Ovary (tissue), 9 donors: ENCODE measurements around the gene DLK2. TPM values are rescaled to one million over a fixed set of nuclear protein-coding genes. Genes with fewer than 3 reads are reported as not detected.
"Not testable (repeated sequence)": the region's sequence is repeated elsewhere in the genome, so short reads cannot be mapped to it uniquely, and the experiment has no call there.

Experiments
- DNase-seq, 5 donors: peaks; one replicate each; pipeline ENCODE4 v3.0.0-alpha.2; 2019 to 2020
- H3K27ac ChIP-seq, 2 donors: fragments of 200-600 bp; one replicate each; pipeline versions ENCODE4 v1.5.1 to v1.8.0; 2019 to 2022
- H3K27me3 ChIP-seq: fragments of 200-600 bp; one replicate; pipeline ENCODE4 v1.8.0; 2022
- H3K36me3 ChIP-seq: fragments of 200-600 bp; sonication (generic); one replicate; pipeline ENCODE4 v1.5.1; 2019
- H3K4me1 ChIP-seq: one replicate; pipeline ENCODE4 v1.8.1; 2013; ENCODE audit warnings: mild to moderate bottlenecking, moderate library complexity; ENCODE audit not compliant: insufficient read depth
- H3K4me3 ChIP-seq: fragments of 200-600 bp; sonication (generic); one replicate; pipeline ENCODE4 v1.5.1; 2017
- H3K9me3 ChIP-seq, 2 donors: fragments of 200-600 bp in 1 of 2; sonication (generic) in 1 of 2; one replicate each; pipeline versions ENCODE4 v1.5.1 to v1.8.1; 2013 to 2019; ENCODE audit warnings: mild to moderate bottlenecking in 1 of 2, moderate library complexity in 1 of 2
- EP300 ChIP-seq: sonication (generic); formaldehyde crosslinking; IDR thresholded peaks from one replicate; pipeline ENCODE4 v1.6.1; 2017; ENCODE audit warnings: antibody characterized with exemption
- POLR2A ChIP-seq: fragments of 450-650 bp; IDR thresholded peaks from one replicate; pipeline ENCODE4 v1.6.1; 2017; ENCODE audit warnings: antibody characterized with exemption, mild to moderate bottlenecking, moderate library complexity
- WGBS, 3 donors: extraction: QIAGEN DNeasy Blood & Tissue Kit in 1 of 3; methylation state at CpG; one replicate each; pipeline versions ENCODE4 v1.1.5 to v1.1.7; 2013 to 2017; 5-methylcytosine and 5-hydroxymethylcytosine counted together
- intact Hi-C, 4 donors: fragments of 100-400 bp; cut with DNase I; formaldehyde crosslinking; loops; one replicate each; pipeline versions ENCODE4 v1.11.0 to v1.15.1; 2022 to 2023
- polyA plus RNA-seq, 2 donors: library from polyadenylated mRNA; stranded (reverse); fragments of 200-250 nt in 1 of 2; fragments of 350-450 nt in 1 of 2; fragmentation: Illumina TruSeq in 1 of 2; extraction: RNeasy Lipid Tissue Mini Kit (QIAGEN cat#74804) in 1 of 2; gene quantifications; one replicate each; pipeline ENCODE4 v1.2.3, GENCODE V29; 2013 to 2014
- total RNA-seq, 7 donors: library from RNA; depleted of rRNA in 2 of 7; stranded (reverse); fragments of >200 nt in 2 of 7; fragmentation: NEBNext Ultra II Directional in 3 of 7; extraction: Animal tissue kit (Norgen Biotek cat#: 25700) in 3 of 7; gene quantifications; one replicate each; pipeline versions ENCODE4 v1.1.0 to v1.2.4, GENCODE V29; 2016 to 2023
- TF ChIP-seq, protein P1 (sequence below), 3 donors: fragments of 450-650 bp in 2 of 3; fragments of 200-600 bp in 1 of 3; IDR thresholded peaks; one replicate each; pipeline versions ENCODE4 v1.5.1 to v1.8.0; 2016 to 2022; ENCODE audit warnings: antibody characterized with exemption in 3 of 3, mild to moderate bottlenecking in 1 of 3
- donor health status: DM: no; HTN: no; CAD: no; lungs with moderate emphysema.
- donor health status: DM: no; HTN: no; CAD: no.
- donor health status: Bipolar disorder and iron deficiency.
- donor health status: DM: yes; HTN: yes; CAD: no.
- donor health status: DM: no; HTN: no; CAD: no.
- donor health status: DM: yes; HTN: yes; CAD: no.

Gene DLK2
- total and polyA plus RNA-seq, 9 donors, result 0.18 to 6.0 (median 0.92) TPM

DNA sequence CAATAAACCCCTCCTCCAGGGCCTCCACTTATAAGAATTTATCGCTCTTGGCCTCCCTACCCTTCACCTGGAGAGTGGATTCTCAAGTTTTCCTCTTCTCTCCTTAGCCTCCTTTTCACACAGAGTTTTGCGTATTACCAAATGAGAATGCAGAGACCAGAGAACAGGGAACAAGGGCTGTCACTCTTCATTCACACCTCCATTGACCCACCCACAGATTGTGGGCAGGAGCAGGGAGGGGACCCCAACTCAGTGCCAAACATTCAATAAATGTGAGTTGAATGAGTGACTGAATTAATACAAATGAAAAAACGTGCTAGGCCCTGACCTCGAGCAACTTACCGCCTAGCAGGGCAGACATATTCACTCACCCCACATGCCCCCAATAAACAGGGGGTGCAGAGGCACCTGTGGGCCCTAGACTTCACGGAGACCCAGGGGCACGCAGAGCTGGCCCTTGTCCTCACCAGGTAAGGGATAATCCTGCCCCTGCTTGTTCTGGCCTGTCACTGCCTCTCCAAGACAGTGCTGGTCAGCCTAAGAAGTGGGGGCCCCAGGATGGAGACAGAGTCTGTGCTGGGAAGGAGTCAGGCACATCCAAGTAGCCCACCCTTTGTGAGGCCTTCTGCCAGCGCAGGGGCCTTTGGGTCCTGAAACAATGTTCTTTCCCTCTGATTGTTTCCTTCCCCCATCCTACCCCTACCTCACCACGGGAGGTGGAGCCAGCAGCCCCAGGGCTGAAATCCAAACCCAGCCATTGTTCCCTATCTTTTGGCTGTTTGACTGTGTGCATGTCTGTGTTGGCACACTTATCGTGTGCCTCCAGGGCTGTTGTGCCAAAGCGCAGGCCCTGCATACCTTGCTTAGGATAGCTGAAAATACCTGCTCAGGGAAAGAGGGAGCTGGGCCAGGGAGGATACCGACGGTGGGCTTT is 13.7 kb upstream of the DLK2 start:
- WGBS, 3 donors, result 70 to 73% (median 72%) methylated on average over 13 of the region's 13 CpGs

DNA sequence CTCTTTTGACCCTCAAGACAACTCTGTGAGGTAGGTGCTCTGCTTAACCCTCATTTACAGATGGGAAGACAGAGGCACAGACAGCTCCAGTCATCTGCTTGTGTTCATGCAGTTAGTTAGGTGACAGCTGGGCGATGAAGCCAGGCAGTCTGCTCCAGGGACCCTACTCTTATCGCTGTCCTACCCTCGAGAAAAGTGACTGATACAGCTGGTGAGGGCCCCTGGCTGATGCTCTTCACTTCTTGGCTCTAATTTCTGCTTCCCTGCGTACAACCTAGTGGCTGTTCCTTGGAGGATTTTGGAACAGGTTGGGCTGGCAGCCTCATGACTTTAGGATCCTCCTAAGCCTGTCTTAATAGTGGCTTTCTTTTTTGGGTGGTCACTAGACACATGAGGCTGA is 12.9 kb upstream of the DLK2 start:
- no peak for DNase-seq
- Histone ChIP-seq H3K27ac (no peak overlapping the region), H3K27me3 (no peaks in the 10 kb centered on the region), H3K9me3 (no peaks in the 10 kb centered on the region), H3K4me3 (no peak overlapping the region), H3K36me3 (no peaks in the 10 kb centered on the region), H3K4me1 (no peaks in the 10 kb centered on the region)
- intact Hi-C loops, result loop anchor here in 1 of 4 donors (5.0 kb wide), 1 partner anchor 1286 kb away; no protein-coding TSS in a partner anchor
- no peak for TF ChIP-seq POLR2A
- no peak for TF ChIP-seq EP300
- TF ChIP-seq, protein P1, sequence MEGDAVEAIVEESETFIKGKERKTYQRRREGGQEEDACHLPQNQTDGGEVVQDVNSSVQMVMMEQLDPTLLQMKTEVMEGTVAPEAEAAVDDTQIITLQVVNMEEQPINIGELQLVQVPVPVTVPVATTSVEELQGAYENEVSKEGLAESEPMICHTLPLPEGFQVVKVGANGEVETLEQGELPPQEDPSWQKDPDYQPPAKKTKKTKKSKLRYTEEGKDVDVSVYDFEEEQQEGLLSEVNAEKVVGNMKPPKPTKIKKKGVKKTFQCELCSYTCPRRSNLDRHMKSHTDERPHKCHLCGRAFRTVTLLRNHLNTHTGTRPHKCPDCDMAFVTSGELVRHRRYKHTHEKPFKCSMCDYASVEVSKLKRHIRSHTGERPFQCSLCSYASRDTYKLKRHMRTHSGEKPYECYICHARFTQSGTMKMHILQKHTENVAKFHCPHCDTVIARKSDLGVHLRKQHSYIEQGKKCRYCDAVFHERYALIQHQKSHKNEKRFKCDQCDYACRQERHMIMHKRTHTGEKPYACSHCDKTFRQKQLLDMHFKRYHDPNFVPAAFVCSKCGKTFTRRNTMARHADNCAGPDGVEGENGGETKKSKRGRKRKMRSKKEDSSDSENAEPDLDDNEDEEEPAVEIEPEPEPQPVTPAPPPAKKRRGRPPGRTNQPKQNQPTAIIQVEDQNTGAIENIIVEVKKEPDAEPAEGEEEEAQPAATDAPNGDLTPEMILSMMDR (IDR thresholded peaks at IDR 0.05), result no peak
- 68 to 73% (median 73%) methylated on average over 4 of the region's 4 CpGs for WGBS, 3 donors

More for the DNA sequence above, 13.7 kb upstream of the DLK2 start:
- intact Hi-C loops, result loop anchor here in 1 of 4 donors (5.0 kb wide), 1 partner anchor 1287 kb away; no protein-coding TSS in a partner anchor
- Histone ChIP-seq H3K27ac (no peak overlapping the region), H3K4me3 (no peak overlapping the region), H3K4me1 (no peaks in the 10 kb centered on the region), H3K36me3 (no peaks in the 10 kb centered on the region), H3K9me3 (no peaks in the 10 kb centered on the region), H3K27me3 (no peaks in the 10 kb centered on the region)
- no peak for TF ChIP-seq EP300
- TF ChIP-seq, protein P1 (IDR thresholded peaks at IDR 0.05), result no peak
- TF ChIP-seq POLR2A, result no peak
- no peak for DNase-seq

DNA sequence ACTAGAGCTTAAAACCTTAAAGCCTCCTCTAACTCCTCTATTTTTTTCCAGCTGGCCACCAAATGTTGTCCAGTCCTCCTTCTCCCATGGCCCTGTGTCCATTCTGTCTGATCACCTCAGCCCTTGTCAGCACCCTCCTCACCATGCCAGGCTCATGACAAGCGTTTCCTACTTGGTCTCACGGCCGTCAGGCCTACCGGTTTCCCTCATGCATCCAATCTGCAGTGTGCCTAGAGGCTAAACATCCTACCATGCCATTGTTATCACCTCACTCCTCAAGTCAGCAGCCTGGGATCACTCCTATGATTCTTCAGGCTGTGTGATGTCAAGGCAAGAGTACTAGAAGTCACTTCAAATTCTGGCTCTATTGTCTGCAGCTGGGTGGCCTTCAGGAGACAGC is 12.4 kb upstream of the DLK2 start:
- H3K36me3 ChIP-seq, result no peaks in the 10 kb centered on the region
- no peak for TF ChIP-seq POLR2A
- no peak for TF ChIP-seq EP300
- TF ChIP-seq, protein P1 (IDR thresholded peaks at IDR 0.05), result no peak
- H3K27ac ChIP-seq, result no peak overlapping the region
- H3K9me3 ChIP-seq, result no peaks in the 10 kb centered on the region
- no peak overlapping the region for H3K4me3 ChIP-seq
- DNase-seq, result no peak
- intact Hi-C loops, result loop anchor here in 1 of 4 donors (5.0 kb wide), 1 partner anchor 1285 kb away; no protein-coding TSS in a partner anchor
- 79 to 82% (median 79%) methylated on average over 4 of the region's 4 CpGs for WGBS, 3 donors
- no peaks in the 10 kb centered on the region for H3K4me1 ChIP-seq
- no peaks in the 10 kb centered on the region for H3K27me3 ChIP-seq

DNA sequence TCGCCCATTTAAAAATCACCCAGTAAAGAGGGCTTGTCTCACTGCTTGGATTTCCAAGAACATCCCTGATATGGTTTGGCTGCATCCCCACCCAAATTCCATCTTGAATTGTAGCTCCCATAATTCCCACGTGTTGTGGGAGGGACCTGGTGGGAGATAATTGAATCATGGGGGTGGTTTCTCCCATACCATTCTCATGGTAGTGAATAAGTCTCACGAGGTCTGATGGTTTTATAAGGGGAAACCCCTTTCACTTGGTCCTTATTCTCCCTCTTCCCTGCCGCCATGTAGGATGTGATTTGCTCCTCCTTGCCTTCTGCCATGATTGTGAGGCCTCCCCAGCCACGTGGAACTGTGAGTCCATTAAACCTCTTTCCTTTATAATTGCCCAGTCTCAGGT is 11.9 kb upstream of the DLK2 start:
- DNase-seq, H3K4me1 ChIP-seq, H3K4me3 ChIP-seq, H3K9me3 ChIP-seq, H3K27ac ChIP-seq, H3K36me3 ChIP-seq, H3K27me3 ChIP-seq: not testable (repeated sequence)
- WGBS, 3 donors, result 48 to 58% (median 51%) methylated on average over 5 of the region's 5 CpGs
- intact Hi-C loops, result loop anchor here in 1 of 4 donors (5.0 kb wide), 1 partner anchor 1285 kb away; no protein-coding TSS in a partner anchor

DNA sequence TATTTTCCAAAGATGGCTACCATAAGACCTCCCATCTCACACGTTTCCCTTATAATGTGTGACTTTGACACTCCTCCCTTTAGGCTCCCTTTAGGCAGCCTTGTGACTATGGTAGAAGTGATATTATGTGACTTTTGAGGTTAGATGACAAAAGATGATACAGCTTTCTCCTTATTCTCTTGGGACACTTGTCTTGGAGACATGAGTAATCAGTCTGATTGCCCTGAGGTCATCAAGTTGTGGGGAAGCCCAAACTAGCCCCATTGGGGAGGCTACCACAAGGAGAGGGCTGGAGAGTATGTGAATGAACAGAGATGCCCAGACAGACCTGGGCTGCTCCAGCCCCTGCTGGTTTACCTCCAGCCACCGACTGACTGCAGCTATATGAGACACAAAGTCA is 10.6 kb upstream of the DLK2 start:
- no peaks in the 10 kb centered on the region for H3K27me3 ChIP-seq
- TF ChIP-seq, protein P1 (IDR thresholded peaks at IDR 0.05), result no peak
- no peak for TF ChIP-seq EP300
- no peak for TF ChIP-seq POLR2A
- H3K36me3 ChIP-seq, result no peaks in the 10 kb centered on the region
- no peak overlapping the region for H3K4me3 ChIP-seq
- no peak for DNase-seq
- no peak overlapping the region for H3K27ac ChIP-seq
- WGBS, 3 donors, result 45 to 62% (median 56%) methylated on average over 2 of the region's 2 CpGs
- no peaks in the 10 kb centered on the region for H3K9me3 ChIP-seq
- intact Hi-C loops, result loop anchor here in 1 of 4 donors (5.0 kb wide), 1 partner anchor 1284 kb away; no protein-coding TSS in a partner anchor
- H3K4me1 ChIP-seq, result no peaks in the 10 kb centered on the region
